GM19372 (cell line): ENCODE data around the gene ERC1.
"Not testable (repeated sequence)": the region's sequence is repeated elsewhere in the genome, so short reads cannot be mapped to it uniquely, and the experiment has no call there.

ENCODE experiments used
- ATAC-seq: cut with Tn5 transposase; IDR thresholded peaks from one replicate; pipeline ENCODE4 v1.9.1; 2021; ENCODE audit warnings: mild to moderate bottlenecking, low read depth, moderate library complexity; ENCODE audit not compliant: unreplicated experiment

Gene ERC1

GRCh38 chr12:1307796-1308195 is 316.8 kb downstream of the ERC1 start:
- ATAC-seq = no peak

- ATAC-seq = no peak
Observed at GRCh38 chr12:1309613-1310012, 318.6 kb downstream of the ERC1 start.

DNA sequence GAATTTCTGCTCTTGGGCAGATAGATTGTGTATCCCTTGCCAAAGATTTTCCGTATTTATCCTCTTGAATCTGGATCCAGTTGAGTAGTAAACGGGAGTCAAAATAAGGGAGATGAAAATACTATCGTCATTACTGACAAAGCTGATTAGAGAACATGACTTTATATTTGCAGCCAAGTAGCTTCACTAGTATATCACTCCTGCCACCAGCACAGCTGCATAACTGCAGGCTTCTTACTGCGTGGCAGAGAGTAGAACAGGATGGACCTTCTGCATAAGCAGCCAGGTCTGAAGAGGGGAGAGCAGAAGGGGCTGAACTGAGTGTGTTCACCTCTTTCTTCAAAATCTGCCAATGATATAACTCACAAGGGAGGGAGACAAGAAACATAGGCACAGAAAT is 319.6 kb downstream of the ERC1 start:
- ATAC-seq = no peak

GRCh38 chr12:1311145-1311544 is 320.1 kb downstream of the ERC1 start:
- no peak for ATAC-seq

DNA sequence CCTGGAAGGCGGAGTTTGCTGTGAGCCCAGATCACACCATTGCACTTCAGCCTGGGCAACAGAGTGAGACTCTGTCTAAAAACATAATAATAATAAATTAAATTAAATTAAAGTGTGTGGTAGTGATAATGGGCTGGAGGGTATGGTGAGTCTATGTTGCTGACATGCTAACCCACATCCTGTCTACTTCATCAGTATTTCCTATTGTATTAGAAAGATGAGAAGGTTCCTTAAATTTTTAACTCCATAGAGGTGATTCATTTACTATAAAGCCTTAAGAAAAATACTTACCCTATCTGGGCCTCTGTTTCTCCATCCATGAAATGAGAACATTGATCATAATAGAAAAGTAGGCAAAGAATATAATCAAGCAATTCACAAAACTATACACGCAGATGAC is 322.9 kb downstream of the ERC1 start:
- ATAC-seq = no peak

DNA sequence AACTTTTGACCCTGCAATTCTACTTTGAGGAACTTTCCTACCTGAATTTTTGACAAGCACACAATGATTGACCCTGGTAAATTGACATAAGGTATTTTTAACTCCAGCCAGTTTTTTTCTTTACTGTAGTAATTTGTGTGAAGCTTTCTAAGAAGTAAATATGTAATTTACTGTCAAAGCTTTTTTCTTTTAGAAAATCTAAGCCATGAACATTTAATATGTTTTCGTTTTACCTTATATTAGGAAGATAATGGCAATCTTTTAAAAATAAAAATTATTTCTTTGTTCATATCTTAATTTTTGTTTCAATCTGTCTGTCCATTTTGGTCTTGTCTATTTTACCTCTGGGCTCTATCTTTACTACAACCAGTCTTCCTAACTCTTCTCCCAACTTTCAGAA is 323.5 kb downstream of the ERC1 start:
- ATAC-seq = no peak

GRCh38 chr12:1316991-1317390 is 326.0 kb downstream of the ERC1 start:
- not testable (repeated sequence) for ATAC-seq

DNA sequence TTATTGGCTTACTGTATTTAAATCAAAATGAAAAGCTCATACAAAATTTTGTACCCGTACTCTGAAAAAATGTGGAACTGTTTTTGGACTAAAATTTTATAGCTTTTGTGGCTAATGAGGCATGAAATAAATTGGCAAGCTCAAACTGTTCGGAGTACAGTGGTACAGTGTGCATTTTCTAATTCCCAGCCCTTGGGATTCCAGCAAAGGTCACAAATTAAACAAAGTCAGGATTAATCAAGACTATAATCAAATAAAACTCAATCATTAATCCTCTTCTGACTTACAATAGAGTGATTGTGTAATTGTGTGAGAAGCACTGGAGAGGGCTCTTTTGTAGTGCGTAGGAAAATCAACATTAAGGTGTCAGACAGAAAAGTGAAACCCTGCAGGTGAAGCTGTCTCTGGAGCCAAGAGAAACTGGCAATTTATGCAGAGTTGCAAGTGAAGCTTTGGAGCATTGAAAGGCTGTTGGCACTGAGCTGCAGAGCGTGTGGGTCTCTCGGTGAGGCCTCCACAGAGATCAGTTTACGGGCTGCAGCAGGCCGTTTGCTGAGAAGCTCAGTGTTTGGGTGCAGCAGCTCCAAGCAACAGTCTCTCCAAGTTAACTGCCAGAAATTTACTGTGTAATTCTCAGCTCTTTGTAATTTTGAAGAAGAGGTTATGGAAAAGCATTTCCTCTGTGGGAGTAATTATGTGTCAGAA is 327.5 kb downstream of the ERC1 start:
- no peak for ATAC-seq

- no peak for ATAC-seq
Observed at GRCh38 chr12:1319212-1319611, 328.2 kb downstream of the ERC1 start.

- no peak for ATAC-seq
Observed at GRCh38 chr12:1320021-1320420, 329.0 kb downstream of the ERC1 start.

- no peak for ATAC-seq
Observed at GRCh38 chr12:1322821-1323220, 331.8 kb downstream of the ERC1 start.

DNA sequence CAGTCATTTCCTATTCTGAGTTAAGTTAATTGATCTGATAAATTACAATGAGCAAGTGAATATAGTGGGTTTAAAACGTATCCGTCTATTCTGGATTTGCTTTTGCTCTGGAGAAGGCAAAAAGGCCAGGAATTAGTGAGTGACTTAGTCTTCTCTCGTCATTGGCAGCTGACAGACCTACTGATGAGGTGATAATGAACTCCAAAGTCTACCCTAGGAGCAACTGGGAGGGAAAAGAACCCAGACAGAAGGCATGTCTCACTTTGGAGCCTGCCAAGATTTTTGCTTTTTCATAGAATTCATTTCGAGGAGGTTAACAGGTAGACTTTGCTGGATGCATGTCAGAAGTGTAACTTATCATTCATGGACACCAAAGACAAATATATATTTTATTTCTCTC is 333.1 kb downstream of the ERC1 start:
- ATAC-seq = no peak

DNA sequence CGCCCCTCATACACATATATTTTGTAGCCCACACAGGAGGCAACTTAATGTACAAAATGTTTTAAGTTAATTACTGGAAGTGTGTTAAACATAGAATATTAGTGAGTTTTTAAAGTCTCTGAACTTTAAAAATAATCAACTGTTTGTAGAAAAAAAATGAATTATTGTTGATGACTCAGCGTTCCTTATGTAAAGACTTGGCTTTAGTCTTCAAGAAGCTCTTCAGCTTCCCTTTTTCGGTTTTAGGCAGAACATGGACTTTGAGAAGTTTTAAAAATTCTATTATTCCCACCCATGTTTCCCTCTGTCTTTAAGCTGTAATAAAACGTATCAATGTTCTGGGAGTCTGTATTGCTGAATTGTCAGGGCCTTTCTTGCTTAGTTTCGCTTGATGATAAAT is 333.9 kb downstream of the ERC1 start:
- no peak for ATAC-seq

GRCh38 chr12:1325666-1326065 is 334.6 kb downstream of the ERC1 start:
- no peak for ATAC-seq

- no peak for ATAC-seq
Observed at GRCh38 chr12:1326258-1326657, 335.2 kb downstream of the ERC1 start.

- ATAC-seq = no peak
Observed at GRCh38 chr12:1328391-1328790, 337.4 kb downstream of the ERC1 start.

GRCh38 chr12:1329784-1330476 is 338.9 kb downstream of the ERC1 start:
- no peak for ATAC-seq

GRCh38 chr12:1330477-1330827 is 339.4 kb downstream of the ERC1 start:
- no peak for ATAC-seq

DNA sequence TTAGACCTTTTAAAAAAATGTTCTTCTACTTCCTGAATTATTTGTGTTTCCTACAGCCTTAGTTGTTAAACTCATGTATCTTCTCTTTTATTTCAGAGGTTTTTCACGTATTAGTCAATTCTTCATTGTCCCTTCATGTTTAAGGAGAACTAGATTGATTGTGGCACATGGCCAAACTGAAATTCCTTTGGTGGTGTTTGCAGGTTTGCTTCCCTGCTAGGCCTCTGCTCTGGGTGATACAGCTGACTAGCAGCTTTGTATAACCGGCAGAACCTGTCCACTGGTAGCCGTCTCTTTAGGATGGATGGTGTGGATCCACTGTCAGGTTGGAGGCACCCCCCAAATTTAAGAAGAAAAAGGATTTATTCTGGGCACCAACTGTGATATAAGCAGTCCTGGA is 341.3 kb downstream of the ERC1 start:
- ATAC-seq = no peak

DNA sequence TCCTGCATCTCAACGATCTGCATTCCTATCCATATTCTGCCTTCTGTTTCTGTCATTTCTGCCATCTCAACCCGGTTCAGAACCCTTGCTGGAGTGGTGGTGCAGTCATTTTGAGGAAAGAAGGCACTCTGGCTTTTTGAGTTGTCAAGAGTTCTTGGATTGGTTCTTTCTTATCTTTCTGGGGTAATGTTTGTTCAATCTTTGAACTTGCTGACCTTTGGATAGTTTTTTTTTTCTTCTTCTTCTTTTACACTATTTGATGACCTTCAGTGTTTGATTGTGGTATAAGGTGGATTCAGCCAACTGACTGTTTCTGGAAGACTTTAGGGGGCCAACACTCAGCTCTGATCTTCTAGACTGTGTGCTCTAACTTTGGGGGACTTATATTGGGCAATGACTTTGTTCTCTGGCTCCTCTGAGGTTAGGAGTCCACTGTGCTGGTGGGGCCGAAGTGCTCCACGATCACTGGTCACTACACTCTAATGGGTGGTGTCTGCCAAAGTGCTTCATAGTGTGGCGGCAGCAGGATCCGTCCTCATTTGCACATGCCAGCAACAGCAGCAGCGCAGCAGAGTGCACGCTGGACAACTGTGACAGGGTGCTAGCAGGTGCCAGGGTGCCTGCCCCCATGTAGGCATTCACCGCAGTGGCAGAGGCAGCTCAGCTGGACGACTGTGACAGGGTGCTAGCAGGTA is 347.6 kb downstream of the ERC1 start:
- no peak for ATAC-seq

- not testable (repeated sequence) for ATAC-seq
Observed at GRCh38 chr12:1339178-1339541, 348.1 kb downstream of the ERC1 start.
